Activated CD4-positive, alpha-beta T cell treated with anti-CD3 and anti-CD28 coated beads, Interleukin-10, Interleukin-2, amounts not matched to agents 100 ng/mL and 50 ng/mL, durations not matched to agents 16 hours and 8 hours (primary cell): ENCODE results near the gene GRAMD1B.
"Not testable (repeated sequence)": the region's sequence is repeated elsewhere in the genome, so short reads cannot be mapped to it uniquely, and the experiment has no call there.

Experiments
- DNase-seq: peaks from one replicate; pipeline ENCODE4 v3.0.0-alpha.2; 2020

Gene GRAMD1B

DNA sequence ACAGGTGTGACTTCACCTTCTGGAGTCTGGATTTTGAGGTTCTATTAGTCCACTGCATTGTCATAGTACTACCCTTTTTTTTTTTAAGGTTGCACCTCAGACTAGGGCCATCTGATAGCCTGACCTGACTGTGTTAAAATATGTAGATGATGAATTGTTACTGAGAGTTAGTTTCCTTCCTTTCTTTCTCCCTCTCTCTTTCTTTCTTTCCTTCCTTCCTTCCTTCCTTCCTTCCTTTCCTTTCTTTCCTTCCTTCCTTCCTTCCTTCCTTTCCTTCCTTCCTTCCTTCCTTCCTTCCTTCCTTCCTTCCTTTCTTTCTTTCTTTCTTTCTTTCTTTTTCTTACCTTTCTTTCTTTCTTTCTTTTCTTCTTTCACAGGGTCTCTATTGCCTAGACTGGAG, 83.2 kb downstream of the GRAMD1B start:
- DNase-seq: not testable (repeated sequence)

GRCh38 chr11:123516238-123516637, 86.2 kb downstream of the GRAMD1B start:
- DNase-seq: no peak

DNA sequence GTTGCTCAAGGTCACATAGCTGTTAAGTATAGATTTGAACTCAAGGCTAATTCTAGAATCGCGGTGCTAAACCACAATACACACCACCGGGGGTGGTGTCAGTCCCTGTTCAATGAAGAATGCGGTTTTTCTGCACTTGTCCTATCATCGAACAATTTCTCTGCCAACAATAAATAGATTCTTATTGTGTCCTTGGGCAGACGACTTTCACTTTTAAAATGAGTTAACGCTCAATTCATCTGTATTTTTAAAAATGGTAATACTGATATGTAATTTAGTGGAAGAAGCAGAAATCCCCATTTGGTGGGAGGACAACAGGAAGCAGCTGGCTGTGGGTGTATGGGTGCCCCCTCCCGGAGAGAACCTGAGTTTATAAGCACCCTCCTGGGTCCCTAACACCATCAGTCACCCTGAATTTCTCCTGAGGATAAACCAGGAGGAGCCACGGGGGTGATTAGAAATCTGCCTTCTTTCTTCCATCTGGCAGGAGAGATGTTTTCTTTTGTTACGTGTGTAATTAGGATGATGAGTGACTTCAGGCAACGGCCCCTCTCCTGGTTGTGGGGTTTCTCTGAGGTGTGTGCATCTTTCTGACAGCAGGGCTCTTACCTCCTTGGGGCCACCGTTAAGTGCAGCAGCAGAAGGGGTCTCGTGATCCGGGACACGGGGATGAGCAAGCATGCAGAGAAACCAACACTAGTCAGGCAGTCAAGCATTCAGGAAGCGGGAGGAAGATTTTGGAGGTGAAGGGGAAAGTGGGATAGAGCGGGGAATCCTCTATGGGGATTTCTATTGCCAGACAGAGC, 87.7 kb downstream of the GRAMD1B start:
- DNase-seq: peak; percentile 54

- DNase-seq: no peak
Observed at GRCh38 chr11:123518496-123519054, 88.5 kb downstream of the GRAMD1B start.

GRCh38 chr11:123519055-123519796, 89.2 kb downstream of the GRAMD1B start:
- peak; percentile 16 for DNase-seq

- no peak for DNase-seq
Observed at GRCh38 chr11:123519797-123520193, 89.7 kb downstream of the GRAMD1B start.

DNA sequence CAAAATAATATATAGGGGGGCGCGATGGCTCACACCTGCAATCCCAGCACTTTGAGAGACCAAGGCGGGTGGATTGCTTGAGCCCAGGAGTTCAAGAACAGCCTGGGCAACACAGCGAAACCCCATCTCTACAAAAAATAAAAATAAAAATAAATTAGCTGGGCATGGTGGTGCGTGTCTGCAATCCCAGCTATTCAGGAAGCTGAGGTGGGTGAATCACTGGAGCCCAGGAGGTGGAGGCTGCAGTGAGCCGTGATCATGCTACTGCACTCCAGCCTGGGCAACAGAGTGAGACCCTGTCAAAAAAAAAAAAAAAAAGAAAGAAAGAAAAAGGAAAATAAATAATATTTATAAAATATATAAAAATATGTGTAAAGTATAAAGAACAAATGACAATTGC, 90.4 kb downstream of the GRAMD1B start:
- not testable (repeated sequence) for DNase-seq

DNA sequence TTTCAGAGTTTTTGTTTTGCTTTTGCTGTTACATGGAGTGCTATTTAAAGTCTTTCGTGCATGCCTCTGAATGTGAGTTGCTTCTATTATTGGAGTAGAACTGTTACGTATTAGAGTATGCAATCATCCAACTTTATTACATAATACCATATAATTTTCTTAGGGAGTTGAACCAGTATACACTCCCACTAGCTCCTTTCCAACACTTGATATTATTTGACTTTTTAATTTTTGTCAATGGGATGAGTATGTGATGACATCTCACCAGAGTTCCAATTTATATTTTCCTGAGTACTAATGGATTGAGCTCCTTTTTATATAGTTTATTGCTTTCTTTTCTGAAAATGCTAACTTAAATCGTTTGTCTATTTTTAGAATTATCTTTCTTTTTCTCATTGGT, 90.9 kb downstream of the GRAMD1B start:
- no peak for DNase-seq

DNA sequence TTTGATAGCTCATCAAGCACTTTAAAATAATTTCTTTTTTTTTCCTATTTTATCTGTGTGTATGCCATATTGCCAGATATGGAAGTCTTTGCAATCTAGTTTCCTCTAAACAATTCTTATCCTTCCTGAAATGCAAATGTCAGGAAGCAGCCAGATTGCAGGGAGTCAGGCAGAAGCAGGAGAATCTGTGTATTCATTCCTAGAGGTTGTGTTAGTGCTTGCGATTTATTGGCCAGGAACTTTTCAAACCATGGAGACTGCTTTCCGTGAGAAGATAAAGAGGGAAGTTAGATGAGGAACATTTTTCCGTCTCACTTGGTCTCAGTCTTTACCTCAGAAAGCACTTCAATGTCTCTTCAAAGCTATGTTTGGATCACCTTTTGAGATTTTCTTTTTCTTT, 91.9 kb downstream of the GRAMD1B start:
- DNase-seq: no peak

DNA sequence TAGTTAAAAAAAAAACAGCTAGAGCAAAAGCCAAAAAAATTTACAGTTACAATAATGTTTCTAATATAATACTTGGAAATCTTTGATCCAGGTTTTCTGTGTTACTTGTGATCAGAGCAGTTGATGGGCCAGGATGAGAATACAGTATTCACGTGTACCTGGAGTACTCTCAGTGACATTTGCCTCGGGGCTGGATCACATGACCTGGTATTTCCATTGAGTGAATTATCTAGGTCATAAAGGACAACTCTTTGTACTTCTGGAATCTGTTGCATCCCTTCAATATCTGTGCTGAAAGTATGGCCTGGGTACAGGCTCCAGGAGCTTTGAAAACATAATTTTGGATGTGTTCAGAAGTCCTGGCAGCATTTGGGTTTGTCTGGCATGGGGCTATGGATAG, 93.5 kb downstream of the GRAMD1B start:
- DNase-seq: no peak

GRCh38 chr11:123525097-123525496, 95.0 kb downstream of the GRAMD1B start:
- no peak for DNase-seq

GRCh38 chr11:123525511-123525918, 95.4 kb downstream of the GRAMD1B start:
- DNase-seq: no peak

GRCh38 chr11:123526027-123526805, 96.1 kb downstream of the GRAMD1B start:
- DNase-seq: no peak

GRCh38 chr11:123526918-123527317, 96.8 kb downstream of the GRAMD1B start:
- DNase-seq: no peak

GRCh38 chr11:123527526-123527925, 97.5 kb downstream of the GRAMD1B start:
- DNase-seq: no peak

DNA sequence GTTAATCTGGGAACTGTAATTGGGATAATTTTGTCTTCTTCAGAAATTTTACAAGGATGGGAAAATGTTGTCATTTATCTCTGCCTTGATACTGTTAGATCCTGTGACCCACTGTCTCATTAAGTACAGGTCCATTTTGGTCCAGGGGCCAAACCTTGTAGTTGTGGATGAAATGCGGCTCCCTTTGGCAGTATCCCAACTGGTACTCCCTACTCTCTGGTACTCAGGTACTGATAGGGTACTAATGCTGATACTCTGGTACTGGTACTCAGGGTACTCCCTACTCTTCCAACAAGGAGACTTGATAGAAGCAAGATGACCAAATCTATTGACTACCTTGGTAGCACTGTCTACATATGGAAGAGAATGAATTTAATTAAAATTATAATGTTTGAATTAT, 97.9 kb downstream of the GRAMD1B start:
- no peak for DNase-seq

DNA sequence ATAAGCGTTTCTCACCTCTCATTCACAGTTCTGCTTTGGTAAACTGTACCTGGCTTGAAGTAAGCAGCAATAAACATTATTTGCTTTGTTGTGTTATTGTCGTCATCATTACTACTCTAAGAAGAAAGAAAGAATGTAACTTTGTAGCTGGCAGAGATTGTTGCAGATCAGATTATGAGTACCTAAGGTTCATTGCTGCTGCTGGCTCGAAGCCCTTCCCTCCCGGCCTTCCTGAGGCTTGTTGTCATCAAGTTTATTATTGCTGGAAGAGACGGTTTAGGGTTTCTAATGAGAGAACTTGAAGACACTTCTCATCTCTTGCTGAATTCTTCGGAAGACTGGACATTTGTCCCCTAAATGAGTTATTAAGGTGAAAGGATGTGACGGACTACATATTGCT, 101.3 kb downstream of the GRAMD1B start:
- DNase-seq: no peak

DNA sequence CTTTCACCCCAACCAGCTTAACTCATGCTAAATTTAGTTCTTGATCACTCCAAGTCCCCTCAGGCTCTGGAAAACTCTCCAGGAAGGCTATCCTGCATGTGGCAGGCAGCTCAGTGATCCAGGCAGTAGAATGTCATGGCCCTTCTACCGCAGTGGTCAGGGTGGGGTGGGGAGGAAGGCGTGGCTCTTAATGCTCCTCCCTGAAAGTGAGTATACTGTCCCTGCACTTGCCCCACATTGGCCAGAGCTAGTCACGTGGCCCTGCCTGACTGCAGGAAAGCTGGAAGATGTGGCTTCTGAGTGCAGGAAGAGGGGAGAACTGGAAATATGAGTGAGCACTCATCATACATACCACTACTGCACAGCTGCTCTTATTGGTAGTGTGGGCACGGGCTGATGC, 102.1 kb downstream of the GRAMD1B start:
- no peak for DNase-seq

GRCh38 chr11:123535401-123535800, 105.3 kb downstream of the GRAMD1B start:
- no peak for DNase-seq

GRCh38 chr11:123536690-123537437, 106.8 kb downstream of the GRAMD1B start:
- DNase-seq: no peak

DNA sequence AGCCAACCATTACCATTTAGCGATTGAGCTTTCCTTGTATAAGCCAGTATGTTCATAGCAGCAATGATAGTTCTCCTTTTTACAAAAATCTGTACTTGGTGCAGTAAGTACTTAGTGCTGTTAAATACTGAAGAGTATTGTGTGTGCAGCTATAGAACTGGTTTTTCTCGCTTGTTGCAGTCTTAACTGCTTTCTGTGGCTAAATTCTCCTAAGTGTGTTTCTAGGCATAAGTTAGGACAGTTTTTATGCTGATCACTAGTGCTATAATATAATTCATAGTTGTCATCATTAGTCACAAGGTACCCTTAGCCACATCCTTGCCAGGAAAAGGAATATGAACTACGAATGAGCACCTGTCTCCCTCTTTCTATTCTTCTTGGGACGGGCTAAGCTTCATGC, 107.7 kb downstream of the GRAMD1B start:
- DNase-seq: no peak

- DNase-seq: no peak
Observed at GRCh38 chr11:123543797-123544196, 113.7 kb downstream of the GRAMD1B start.
